Measurements from ENCODE around the gene FAM187B.

The FAM187B gene

DNA sequence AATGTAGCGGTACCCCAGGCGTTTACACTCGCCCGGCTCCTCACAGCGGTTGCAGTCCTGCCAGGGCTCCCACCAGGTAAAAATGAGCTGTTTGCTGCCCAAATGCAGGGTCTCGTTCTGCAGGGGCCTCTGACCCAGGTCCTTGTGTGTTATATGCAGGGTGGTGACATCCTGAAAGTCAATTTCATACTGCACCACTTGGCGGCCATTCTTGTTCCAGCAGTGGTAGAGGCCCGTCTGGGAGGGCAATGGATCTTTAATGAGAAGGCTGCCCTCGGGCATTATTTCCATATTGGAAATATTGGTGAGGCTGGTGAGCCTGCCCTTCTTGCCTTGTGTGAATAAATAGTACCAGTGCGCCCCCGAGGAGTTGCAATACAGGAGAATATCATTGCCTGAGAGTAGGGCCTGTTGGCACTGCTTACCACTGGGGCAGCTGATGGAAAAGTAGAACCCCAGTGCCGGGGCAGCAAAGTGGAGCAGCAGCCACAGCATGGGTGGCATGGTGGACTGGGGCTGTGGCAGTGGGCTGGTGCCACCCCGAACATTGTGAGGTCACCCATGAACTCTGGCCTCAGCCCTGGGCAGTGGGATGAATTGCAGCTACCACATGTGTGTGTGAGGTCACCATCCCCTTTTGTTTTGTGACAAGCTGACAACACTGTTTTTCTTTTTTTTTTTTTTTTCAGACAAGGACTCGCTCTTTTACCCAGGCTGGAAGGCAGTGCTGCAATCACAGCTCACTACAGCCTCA, at the start of gene FAM187B:
FAM187B (minus strand) TSS at position 563 of the 754 bp plus-strand sequence; CDS start at position 504, 59 bp downstream.
- no peak for DNase-seq

GRCh38 chr19:35276706-35277281, 48.3 kb upstream of the FAM187B start:
- no peak for DNase-seq

DNA sequence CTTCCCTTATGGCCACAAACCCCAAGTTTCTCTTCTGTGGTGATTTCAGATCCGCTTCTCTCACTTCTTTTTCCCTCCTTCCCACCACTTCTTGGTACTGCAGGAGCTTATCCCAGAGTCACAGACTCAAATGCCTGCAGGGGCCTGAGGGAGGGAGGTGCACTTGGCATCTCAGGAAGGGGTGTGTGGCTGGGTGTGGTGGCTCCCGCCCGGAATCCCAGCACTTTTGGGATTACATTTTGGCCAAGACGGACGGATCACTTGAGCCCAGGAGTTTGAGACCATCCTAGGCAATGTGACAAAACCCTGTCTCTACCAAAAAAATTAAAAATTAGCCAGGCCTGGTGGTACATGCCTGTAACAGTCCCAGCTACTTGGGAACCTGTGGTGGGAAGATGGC, 45.8 kb upstream of the FAM187B start:
- DNase-seq: no peak

DNA sequence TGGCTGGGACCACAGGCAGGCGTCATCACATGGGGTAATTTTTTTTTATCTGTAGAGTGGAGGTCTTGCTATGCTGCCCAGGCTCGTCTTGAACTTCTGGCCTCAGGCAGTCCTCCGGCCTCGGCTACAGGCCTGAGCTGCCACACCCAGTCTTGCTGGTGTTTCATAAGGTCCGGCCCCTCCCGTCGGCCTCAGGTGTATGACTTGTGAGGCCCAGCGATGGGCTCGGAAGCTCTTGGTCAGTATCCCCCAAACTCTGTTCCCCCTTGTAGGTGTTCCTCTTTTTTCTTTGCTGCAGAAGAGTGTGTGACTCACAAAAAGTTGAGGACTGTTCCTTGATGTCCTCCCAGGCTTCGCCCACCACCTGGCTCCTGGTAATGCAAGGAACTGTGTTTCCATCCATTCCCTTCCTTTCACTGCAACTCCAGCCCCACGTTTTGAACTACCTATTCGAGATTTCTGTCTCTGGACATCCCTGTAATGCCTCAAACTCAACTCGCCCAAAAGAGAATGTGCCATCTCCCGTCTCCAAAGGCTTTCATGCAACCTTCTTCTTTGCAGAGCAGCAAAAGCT, 45.2 kb upstream of the FAM187B start:
- DNase-seq: no peak

DNA sequence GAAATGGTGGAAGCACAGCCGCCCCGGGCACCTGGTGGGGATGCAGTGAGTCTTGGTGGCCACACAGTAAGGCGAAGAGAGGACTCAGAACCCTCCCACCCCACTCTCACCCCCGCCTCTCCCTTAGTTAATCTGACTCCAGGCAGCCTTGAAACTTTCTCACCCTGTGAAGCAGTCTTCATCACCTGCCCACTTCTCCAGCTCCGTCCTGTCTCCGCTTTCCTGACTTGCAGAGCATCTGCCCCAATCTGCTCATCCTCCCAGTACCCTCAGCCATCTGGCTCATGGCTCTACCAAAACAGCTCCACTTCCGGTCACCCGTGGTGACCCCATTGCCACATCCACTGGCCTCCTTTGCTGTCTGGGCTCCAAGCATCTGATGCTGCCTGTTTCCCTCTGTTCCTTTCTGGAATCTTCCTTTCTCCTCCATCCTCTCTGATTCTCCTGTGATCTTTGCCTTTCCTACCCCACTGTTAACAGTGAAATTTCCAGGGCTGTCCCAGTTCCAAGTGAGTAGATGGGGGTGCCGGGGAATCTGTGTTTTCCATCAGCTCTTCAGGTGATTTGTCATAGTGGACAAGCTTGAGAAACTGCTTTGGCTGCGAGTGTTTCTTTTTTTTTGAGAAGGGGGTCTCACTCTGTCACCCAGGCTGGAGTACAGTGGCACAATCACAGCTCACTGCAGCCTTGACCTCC, 44.6 kb upstream of the FAM187B start:
- no peak for DNase-seq

GRCh38 chr19:35272122-35272719, 43.7 kb upstream of the FAM187B start:
- DNase-seq: no peak

DNA sequence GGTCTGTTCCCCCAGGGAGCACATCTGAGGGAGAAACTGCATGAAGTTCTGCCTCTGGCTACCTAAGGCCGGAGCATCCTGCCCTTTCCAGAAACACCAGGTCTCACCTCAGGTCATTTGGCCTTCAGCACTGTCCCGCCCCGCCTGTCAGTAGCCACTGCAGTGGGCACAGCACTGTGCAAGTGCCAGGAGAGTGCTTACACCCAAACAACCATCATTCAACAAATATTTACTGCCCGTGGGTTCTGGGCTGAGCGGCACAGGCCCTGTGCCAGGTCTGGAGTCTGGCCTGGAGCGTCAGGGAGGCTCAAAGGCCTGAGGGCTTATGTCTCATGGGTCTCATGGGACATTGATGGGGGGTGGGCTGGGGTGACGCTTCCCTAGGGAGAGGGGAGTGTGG, 43.0 kb upstream of the FAM187B start:
- DNase-seq: no peak

DNA sequence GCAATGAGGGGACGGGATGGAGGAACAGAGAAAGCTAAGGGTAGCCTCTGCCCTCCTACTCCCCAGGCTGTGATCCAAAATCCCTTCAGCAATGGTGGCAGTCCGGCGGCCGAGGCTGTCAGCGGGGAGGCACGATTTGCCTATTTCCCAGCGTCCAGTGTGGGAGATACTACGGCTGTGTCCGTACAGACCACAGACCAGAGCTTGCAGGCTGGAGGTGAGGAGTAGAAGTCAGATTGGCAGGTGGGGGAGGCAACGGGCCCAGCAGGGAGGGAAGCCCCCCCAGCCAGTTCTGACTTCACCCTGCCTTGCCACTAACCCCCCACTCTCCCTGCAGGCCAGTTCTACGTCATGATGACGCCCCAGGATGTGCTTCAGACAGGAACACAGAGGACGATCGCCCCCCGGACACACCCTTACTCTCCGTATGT, 41.9 kb upstream of the FAM187B start:
- DNase-seq: no peak

DNA sequence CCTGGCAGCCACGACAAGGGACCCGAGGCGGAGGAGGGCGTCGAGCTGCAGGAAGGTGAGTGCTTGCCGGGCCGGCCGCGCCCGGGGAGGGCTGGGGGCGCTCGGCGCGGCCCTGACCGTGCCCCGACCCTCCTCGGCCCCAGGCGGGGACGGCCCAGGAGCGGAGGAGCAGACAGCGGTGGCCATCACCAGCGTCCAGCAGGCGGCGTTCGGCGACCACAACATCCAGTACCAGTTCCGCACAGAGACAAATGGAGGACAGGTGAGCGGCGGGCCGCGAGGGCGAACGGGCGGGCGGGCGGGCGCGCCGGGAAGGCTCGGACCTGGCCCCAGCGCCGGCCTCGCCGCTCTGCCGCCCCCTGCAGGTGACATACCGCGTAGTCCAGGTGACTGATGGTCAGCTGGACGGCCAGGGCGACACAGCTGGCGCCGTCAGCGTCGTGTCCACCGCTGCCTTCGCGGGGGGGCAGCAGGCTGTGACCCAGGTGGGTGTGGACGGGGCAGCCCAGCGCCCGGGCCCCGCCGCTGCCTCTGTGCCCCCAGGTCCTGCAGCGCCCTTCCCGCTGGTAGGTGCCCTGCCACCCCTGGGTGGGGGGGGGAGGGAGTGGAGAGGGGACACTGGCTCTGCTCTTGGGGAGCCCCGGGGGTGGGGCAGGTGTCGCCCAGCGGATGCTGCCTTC, 41.0 kb upstream of the FAM187B start:
- peak; percentile 66 to 70 for DNase-seq

DNA sequence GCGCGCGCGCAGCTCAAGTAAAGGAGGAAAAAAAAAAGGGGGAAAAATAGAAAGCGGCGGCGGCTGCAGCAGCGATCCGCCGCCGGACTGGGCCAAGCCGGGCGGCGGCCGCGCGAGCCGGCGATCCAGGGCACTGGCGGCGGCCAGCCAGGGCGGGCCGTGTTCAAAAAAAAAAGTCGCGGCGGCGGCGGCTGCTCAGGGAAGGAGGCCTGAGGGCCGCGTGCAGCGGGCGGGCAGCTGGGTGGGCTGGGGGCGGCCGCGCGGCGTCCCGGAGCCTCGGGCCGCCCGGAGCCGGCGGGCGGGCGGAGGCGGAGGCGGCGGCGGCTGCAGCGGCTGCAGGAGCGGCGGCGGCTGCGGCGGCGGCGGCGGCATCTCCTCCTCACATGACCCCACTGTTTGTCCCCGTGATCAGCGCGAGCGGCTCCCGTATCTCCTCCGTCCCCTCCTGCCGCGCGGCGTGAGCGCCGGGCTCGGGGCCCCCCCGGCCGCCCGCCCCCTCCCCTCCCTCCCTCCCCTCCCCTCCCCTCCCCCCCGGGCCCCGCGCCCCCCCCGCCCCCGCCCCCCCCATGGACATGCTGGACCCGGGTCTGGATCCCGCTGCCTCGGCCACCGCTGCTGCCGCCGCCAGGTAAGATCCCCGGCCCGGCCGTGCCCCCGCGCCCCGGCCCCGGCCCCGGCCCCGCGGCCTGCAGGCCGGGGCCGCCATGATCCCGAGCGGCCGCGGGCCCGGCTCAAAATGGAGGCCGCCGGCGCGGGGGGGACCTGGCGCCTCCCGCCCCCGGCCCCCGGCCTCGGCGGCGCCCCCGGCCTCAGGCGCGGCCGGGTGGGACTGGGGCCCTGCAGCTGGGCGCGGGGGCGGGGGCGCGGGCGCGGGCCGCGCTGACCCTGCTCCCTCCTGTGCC, 40.2 kb upstream of the FAM187B start, which contains the start of gene USF2:
USF2 (plus strand) TSS at position 427 of the 902 bp plus-strand sequence; CDS start at position 567, 140 bp downstream.
- peak; percentile 36 to 57 for DNase-seq

GRCh38 chr19:35267818-35268535, 39.4 kb upstream of the FAM187B start:
- DNase-seq: peak; percentile 64 to 70

GRCh38 chr19:35267353-35267817, 38.8 kb upstream of the FAM187B start:
- DNase-seq: peak in 1 of 2 donors; percentile 29

DNA sequence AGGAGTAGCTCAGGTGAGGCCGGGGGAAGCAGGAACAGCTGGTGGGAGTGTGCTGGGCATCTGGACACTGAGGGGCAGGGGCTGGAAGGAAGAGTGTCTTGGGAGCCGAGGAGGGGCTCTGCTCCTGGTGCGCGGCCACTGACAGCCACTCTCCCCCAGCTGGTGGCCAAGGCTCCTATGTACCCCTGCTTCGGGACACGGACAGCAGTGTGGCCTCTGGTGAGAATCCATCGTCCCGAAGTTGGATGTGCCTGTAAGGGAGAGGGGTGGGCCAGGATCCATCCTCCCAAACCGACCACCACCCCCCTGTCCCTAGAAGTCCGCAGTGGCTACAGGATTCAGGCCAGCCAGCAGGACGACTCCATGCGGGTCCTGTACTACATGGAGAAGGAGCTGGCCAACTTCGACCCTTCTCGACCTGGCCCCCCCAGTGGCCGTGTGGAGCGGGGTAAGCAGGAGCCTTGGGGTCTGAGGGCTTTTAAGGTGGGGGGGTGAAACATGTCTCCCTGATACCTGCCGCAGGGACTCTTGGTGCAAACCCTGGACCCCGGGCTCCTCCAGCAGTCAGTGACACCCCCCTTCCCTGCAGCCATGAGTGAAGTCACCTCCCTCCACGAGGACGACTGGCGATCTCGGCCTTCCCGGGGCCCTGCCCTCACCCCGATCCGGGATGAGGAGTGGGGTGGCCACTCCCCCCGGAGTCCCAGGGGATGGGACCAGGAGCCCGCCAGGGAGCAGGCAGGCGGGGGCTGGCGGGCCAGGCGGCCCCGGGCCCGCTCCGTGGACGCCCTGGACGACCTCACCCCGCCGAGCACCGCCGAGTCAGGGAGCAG, 38.2 kb upstream of the FAM187B start:
- DNase-seq: no peak

GRCh38 chr19:35265900-35266519, 37.5 kb upstream of the FAM187B start:
- DNase-seq: no peak

- no peak for DNase-seq
Observed at GRCh38 chr19:35265126-35265899, 36.8 kb upstream of the FAM187B start.

DNA sequence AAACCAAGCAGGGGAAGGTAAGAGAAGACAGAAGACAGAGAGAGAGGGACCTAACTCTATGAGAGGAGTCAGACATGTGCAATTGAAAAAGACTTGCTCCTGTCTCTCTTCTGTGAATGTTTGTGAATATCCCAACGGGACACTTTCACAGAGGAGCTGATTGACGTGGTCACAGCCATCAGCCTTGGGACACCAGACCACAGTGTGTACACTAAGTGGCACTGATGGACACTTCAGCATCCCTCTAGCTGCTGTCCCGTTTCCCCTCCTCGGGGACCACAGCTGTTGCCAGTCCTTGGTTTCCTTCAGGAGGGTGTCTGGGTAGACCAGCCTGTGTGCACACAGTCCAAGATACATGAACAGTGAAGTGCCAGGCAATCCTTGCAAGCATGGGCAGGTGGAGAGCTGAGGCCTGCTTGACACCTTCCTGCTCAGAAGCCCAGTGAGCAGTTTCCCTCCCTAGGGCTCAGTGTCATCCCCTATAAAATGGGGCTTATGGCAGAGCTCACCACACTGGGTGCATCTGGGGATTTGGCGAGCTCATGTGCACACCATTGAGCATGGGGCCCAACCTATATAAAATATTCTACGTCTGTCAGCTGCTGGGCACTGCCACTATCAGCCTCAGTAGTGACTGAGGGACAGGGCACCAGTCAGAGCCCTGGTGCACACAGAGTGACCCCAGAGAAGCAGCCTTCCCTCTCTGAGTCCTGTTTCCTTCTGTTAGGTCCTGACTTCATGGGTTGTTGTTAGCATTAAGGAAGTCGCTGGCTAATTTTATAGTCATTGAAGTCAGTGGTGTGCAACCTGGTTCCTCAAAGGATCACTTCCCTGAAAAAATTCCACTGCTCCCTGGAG, 36.0 kb upstream of the FAM187B start:
- no peak for DNase-seq

GRCh38 chr19:35262101-35262761, 33.7 kb upstream of the FAM187B start:
- DNase-seq: no peak
